GM21619 (cell line): ENCODE results near the gene TMEM74B.
"Not testable (repeated sequence)": the region's sequence is repeated elsewhere in the genome, so short reads cannot be mapped to it uniquely, and the experiment has no call there.

Experiments used
- ATAC-seq: cut with Tn5 transposase; IDR thresholded peaks from one replicate; pipeline ENCODE4 v1.9.1; 2021; ENCODE audit not compliant: unreplicated experiment

TMEM74B gene

DNA sequence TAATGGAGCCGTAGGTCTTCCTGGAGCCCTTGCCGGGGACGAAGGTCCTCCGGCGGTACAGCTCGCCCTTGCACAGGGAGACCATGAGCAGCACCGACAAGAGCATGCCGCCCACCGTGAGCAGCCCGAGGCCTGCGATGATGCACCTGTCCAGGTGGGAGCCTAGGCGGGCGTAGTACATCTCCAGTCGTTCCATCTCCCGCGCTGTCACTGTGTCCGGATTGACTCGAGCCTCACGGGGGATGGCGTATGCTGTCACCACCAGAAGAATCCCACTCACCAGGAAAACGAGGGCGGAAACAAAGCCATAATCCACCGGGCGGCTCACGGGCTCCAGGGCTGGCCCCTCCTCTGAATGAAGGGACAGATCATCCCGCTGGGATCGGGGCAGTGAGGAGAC lies 3.8 kb downstream of the TMEM74B start:
- ATAC-seq, result no peak

DNA sequence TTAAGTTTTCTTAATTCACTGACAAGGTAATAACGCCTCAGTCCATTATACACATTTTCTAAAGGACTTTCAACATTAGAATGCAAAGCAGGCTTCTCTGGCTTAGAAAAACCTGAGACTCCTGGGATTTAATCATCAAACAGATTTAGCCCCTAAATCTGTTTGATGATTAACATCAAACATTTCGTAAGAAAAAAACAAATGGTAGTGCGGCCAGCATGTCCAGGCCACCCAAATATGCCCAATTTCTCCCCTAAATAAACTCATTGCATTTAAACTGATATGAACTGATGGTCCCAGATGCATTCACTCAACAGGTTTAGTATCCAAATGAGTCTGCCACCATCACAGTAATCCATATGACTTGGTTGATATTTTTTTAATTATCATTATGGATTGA lies 6.2 kb downstream of the TMEM74B start:
- no peak for ATAC-seq

DNA sequence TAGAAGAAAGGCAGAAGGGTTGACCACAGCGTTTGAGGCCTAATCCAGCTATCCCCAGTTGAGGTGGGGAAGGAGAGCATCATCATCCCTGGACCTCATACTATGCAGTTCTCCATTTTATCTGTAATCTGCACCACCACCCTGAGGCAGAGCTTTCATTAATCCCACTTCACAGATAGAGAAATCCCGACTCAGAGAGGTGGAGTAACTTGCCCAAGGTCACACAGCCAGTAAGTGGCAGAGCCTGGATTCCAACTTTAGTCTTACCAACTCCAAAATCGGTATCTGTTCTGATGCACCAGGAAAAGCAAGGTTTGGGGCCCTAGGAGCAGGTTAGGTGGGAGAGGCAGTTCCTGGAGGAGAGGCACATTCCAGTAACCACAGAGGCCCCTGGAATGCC lies 6.7 kb downstream of the TMEM74B start:
- no peak for ATAC-seq

DNA sequence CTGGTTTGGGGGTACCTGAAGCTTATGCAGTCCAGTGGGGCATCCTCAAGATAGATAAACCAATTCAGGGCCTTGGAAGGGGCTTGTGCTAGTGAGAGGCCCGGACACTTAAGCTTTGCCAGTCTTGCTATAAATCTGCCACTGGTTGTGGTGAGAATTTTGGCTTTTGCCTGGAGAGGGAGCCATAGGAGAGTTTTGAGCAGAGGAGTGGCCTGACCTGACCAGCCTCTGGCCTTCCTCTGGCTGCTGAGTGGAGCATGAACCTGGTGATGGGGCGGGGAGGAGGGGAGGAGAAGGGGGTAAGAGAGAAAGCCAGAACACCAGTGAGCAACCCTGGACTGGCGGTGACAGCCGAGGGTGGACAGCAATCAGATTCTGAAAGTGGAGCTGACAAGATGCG lies 7.1 kb downstream of the TMEM74B start:
- no peak for ATAC-seq

- ATAC-seq, result no peak
These were observed 10.0 kb downstream of the TMEM74B start for GRCh38 chr20:1174787-1175186.

DNA sequence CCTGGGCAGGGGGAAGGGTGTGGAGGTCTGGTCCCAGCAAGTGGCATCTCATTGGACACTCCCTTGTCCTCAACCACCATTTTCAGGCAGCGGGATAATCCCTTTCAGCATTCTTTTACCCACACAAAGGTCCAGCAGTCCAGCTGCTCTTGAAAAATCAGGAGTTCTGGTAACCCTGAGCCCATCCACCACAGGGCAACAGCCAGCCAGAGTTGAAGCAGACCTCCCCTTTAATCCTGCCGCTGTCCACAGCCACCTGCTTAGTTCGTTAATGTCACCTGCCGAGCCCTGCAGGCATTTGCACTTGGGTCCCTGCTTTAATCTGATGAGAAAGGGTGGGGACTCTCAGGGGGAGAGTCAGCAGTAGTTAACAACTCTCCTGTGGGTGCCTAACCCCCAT lies 11.1 kb downstream of the TMEM74B start:
- no peak for ATAC-seq

GRCh38 chr20:1171461-1172093 lies 13.2 kb downstream of the TMEM74B start:
- no peak for ATAC-seq

DNA sequence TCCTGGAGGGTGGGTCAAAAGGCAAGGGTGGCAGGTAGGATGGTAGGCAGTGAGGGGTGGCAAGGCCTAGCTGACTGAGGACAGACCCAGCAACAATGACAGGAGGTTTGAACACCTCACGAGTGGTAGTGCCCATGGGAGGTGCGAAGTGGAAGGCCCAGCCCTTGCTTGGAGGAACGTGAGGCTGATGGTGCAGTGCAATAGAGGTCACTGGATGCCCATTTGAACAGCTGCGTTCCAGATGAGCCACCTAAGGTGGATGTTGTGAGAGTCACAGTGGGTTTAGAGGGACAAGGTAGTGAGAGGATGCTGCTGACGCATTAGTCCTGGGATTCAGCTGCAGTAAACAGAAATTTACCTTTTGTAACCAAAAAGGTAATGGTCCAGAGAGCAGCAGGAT lies 15.6 kb downstream of the TMEM74B start:
- no peak for ATAC-seq

GRCh38 chr20:1166948-1167720 lies 17.6 kb downstream of the TMEM74B start:
- ATAC-seq, result no peak

DNA sequence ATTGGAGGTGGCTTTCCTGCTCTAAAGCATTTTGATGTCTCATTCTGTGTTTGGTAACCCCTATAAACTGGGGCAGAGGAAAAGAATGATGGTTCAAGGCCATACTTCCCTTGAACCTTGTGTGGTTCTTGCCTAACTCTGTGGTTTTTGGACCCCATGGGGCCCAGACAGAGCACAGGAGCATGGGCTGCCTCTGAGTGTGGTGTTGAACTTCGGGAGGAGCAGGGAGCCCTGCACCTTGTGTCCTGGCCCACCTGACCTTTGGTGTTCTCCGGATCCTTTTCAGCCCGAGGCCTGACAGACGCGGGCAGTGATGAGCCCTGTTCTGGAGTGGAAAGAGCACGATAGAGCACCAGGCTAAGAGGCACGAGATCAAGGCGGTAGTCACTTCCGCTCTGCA lies 18.8 kb downstream of the TMEM74B start:
- ATAC-seq, result no peak

DNA sequence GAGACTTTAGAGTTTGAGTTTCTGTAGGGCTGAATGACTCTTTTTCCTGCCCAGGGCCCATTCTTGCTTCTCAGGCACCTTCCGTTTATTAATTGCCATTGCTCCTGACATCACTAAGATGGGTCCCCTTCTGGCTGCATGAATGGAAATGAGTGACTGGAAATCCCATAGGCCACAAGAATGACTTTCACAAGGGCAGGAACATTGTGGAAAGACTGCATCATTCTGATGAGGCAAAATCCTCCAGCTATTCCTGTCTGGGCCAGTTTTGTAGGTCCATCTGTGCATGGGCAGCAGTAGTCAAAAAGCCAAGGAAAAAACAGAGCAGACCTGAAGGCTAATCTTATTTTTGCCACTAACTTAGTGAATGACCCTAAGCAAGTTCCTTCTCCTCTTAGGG lies 19.3 kb downstream of the TMEM74B start:
- no peak for ATAC-seq

- ATAC-seq, result no peak
These were observed 19.9 kb downstream of the TMEM74B start for GRCh38 chr20:1164871-1165270.

DNA sequence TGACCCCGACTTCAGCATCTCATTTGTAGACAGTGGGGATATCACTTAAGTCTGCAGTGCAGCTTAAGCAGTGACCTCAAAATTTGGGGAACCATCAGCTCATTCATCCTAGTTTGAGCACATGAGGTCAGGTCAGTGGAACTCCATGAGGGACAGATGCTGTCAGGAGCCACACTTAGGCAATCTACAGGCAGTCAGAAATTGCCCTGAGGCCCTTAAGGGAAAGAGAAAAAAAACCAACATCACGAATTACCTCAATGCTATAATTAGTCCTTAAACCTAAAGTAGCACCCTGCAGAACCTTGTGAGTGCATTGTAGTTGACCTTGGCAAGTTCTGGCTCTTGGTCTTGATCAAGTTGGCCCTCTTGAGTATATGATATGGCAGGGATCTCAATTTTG lies 21.1 kb downstream of the TMEM74B start:
- ATAC-seq, result no peak

GRCh38 chr20:1163105-1163504 lies 21.7 kb downstream of the TMEM74B start:
- ATAC-seq, result no peak

- ATAC-seq, result no peak
These were observed 23.8 kb downstream of the TMEM74B start for GRCh38 chr20:1160991-1161390.

DNA sequence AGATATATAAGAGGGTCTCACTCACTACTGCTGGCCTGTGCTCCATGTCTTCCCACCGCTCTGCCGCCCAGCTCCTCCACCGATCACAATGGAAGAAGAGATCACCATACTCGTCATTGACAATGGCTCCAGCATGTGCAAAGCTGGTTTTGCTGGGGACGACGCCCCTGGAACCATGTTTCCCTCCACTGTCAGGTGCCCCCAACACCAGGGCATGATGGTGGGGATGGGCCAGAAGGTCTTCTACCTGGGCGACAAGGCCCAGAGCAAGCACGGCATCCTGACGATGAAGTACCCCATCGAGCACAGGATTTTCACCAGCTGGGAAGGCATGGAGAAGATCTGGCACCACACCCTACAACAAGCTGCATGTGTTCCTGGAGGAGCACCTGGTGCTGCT lies 24.3 kb downstream of the TMEM74B start:
- no peak for ATAC-seq

GRCh38 chr20:1155342-1155741 lies 29.4 kb downstream of the TMEM74B start:
- ATAC-seq, result no peak

DNA sequence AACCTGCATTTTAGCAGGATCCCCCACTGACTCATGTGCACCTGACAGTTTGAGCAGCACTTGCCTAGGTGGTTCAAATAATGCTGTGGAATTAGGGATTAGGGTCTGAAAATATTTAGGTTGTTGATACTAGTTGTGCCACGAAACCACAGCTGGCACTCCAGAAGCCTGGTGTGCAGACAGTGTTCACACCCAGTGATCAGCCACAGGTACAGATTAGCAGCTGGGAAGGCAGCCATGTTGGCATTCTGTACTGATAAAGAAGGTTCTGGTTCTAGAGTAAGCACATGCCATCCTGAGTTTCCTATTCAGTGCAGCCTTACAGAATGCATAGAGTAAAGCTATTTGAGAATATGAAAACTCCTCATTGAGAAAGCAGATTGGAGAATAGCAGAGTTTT lies 30.1 kb downstream of the TMEM74B start:
- ATAC-seq, result no peak

GRCh38 chr20:1154226-1154625 lies 30.6 kb downstream of the TMEM74B start:
- no peak for ATAC-seq

DNA sequence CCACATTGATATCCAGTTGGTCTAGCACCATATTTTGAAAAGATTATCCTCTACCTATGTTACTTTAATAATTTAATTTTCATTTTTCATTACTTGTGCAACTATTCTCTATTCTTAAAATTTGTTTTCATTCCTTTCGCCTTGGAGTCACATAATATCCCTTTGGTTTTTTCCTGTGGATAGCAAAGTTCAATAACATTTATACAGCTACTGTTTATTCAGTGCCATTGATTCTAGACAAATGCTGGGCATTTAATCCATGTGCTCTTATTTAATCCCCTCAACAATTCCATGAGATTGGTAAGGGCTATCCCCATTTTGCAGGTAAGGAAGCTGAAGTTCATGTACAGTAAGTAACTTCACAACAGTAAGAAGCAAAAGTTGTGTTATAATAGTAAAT lies 33.8 kb downstream of the TMEM74B start:
- ATAC-seq, result no peak

GRCh38 chr20:1150218-1150617 lies 34.6 kb downstream of the TMEM74B start:
- no peak for ATAC-seq

- ATAC-seq, result not testable (repeated sequence)
These were observed 35.0 kb downstream of the TMEM74B start for GRCh38 chr20:1149812-1150211.

- no peak for ATAC-seq
These were observed 37.8 kb downstream of the TMEM74B start for GRCh38 chr20:1146957-1147356.
